Tibial nerve (tissue), 3 donors: ENCODE results near the gene DLST.

Experiments
- CTCF ChIP-seq, 5 experiments: fragments of 200-600 bp in 3 of 5; fragments of 450-650 bp in 2 of 5; sonication (generic) in 3 of 5; IDR thresholded peaks; one replicate each; pipeline ENCODE4 v1.5.1; 2016 to 2019; ENCODE audit warnings: antibody characterized with exemption in 5 of 5, mild to moderate bottlenecking in 3 of 5, moderate library complexity in 2 of 5
- POLR2A ChIP-seq, 2 donors: fragments of 450-650 bp; IDR thresholded peaks; one replicate each; pipeline ENCODE4 v1.6.1; 2017; ENCODE audit warnings: antibody characterized with exemption in 2 of 2, mild to moderate bottlenecking in 2 of 2, moderate library complexity in 2 of 2

- no peak for TF ChIP-seq CTCF (IDR thresholded peaks at IDR 0.05)
- no peak for TF ChIP-seq POLR2A (IDR thresholded peaks at IDR 0.05)
Observed at GRCh38 chr14:74909501-74909900, 27.8 kb downstream of the DLST start.
